NCI-H345 (cell line): Measurements from ENCODE around the gene KDM2B.

Source experiments
- DNase-seq: peaks from one replicate; lab custom pipeline; 2025; lab: John Stamatoyannopoulos, UW

The KDM2B gene

GRCh38 chr12:121530600-121531355 lies 50.0 kb downstream of the KDM2B start:
- no peak for DNase-seq

- no peak for DNase-seq
Measured at GRCh38 chr12:121529184-121529583, 51.6 kb downstream of the KDM2B start.

DNA sequence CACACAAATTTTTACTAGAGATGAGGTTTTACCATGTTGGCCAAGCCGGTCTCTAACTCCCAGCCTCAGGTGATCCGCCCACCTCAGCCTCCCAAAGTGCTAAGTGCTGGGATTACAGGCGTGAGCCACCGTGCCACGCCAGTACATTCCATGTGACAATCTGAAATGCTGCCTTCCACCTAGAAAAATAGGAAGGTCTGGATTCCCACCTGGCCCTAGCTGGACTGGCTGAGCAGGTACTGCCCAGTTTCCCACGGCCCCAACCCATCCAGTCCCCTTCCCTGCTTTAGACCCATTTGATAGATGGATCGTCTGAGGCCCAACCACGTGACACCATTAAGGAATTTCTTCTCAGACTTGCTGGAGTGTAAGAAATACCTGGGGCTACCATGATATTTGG lies 55.4 kb downstream of the KDM2B start:
- DNase-seq = no peak

- no peak for DNase-seq
Measured at GRCh38 chr12:121524196-121524916, 56.5 kb downstream of the KDM2B start.

DNA sequence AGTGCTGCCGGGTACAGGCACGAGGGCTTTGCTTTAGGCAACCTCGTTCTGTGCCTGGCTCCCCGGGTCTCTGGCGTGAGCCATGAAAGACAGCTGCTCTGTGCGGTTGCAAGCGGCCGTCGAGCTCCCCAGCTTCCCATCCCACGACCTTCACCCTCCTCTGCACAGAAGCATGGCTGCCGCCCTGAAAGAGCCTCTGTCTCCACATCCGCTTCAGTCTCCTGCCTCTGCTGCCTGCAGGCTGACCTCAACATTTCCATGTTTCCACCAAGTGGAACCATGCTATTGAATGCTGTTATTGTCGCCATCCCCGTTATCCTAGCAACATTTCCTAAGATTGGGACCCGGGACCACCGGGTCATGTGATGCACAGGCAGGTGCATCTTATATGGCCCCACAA lies 57.1 kb downstream of the KDM2B start:
- no peak for DNase-seq

DNA sequence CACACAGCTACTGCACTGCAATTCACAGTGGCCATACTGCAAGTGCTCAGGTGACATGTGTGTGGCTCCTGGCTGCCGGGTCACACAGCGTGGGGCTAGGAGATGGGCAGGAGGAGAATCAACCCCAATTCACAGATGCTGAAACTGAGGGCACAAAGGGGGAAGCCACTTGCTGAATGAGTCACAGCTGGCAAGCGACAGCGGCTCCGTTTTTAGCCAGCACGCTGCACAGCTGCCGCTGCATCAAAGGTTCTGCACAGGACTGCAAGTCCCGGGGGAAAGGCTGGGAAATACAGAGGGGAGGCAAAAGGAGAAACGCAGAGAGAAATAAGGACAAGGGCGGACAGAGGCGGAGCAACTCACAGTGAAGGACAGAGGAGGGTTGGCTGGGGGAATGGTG lies 57.9 kb downstream of the KDM2B start:
- no peak for DNase-seq

DNA sequence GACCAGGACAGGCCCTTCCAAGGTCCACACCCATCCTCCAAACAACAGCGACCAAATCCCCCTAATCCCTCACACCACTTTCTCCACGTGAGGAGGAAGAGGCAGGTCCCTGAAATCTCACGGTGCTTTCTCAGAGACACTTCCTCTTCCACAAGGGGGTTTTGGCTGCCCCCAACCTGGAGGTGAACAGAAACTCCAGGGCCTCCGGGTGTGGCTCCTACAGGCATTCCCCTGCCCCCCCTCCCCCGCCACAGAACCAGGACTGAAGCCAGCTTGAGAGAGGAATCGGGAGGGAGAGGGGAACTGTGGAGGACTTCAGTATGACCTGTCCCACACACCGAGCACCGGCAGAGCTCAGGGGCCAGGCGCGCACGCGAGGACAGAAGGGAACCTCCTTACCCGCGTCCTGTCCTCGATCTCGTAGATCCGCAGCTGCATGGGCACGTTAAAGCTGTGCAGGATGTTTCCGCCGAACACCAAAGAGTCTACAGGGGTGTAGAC lies 60.2 kb downstream of the KDM2B start:
- DNase-seq = no peak

GRCh38 chr12:121520119-121520518 lies 60.7 kb downstream of the KDM2B start:
- DNase-seq = no peak

DNA sequence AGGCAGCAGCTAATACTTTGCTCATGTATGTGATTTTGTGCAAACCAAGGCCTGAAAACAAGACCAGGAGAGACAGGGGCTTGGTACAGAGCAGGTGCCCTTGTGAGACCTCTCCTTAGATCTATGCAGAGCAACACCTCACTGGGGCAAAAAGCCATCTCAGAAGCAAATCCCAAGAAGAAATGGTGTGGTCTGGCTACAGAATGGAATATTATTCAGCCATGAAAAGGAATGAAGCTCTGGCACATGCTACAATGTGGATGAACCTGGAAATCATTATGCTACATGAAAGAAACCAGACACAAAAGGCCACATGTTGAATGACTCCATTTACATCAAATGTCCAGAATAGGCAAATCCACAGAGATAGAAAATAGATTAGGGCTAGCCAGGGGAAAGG lies 61.6 kb downstream of the KDM2B start:
- no peak for DNase-seq

DNA sequence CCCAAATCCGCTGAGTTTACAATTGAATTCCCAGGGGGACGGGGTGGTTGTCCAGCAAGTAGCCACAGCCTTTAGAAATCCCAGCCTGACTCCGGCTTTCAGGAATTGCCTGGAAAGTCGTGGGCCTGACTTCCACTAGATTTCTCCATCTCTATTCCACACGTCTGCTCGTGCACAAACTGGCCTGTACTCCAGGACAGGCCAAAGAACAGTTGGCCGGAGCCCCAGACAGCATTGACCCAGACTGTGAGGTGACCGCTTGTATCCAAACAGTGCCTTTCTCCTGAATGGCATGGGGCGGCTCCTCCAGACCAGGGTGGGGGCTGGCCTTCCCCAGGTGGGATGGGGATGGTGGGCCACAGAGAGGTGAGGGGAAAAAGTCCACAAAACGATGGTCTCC lies 62.2 kb downstream of the KDM2B start:
- DNase-seq = no peak

DNA sequence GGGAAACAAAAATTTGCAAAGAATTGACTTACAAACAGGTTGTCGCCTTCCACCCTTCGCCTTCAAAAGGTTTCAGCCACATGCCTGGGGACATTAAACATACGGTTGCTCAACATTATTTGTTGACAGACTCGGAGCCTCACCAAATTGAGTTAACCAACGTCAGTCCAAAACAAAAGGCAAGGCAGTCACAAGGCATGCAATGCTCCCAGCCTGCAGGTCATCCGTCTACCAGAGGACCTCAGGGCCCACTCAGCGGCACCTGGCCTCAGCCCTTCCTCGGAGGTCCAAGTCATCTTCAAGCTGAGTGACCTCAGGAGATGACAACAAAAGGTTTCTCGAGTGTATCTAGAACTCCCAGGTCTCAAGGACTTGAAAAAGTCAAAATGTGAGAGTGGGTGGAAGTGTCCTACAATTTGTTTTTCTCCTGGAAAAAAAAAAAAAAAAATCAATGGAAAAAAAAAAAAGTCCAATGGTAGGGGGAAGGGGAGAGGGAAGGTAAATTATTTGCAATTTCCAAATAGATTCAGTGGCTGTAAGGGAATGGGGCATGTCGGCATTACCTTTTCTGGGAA lies 64.3 kb downstream of the KDM2B start:
- no peak for DNase-seq

DNA sequence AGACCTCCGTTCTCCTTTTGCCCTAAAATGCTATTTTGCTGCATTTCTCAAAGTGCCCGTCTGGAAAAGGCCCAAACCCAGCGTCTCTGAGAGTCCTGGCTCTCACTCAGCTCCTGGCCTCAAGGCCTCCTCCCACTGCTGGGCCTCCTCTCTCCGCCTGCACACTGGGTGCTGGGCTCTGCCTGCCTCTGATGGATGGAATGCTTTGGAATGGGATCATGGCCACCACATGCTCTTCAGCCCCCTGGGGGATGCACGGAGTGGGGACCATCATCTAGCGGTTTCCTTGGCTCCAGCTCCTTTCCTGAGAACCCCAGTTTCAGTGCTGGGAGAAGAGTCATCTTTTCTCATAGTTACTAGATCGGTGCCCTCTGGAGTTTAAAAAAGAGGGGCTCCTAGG lies 65.2 kb downstream of the KDM2B start:
- no peak for DNase-seq

DNA sequence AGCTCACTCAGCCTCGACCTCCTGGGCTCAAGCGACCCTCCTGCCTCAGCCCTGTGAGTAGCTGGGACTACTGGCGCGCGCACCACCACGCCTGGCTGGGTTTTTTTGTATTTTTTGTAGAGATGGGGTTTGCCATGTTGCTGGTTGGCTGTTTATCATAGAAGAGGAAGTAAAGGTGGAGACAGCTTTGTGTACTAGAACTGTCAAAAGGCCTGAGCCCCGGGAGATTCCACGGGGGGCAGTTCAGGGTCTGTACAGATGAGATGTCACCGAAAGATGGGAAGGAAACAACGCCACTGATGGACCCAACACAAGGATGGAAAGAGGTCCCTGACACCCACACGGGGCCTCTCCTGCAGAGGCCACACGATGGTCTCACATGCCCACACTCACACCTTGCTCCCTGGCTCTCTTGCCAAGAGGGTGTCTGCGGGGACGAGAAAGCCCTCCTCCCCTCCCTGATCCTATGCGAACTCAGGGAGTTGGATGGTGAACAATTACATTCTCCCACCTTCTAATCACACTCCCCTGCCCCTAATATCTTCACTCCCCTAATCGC lies 66.6 kb downstream of the KDM2B start:
- no peak for DNase-seq

DNA sequence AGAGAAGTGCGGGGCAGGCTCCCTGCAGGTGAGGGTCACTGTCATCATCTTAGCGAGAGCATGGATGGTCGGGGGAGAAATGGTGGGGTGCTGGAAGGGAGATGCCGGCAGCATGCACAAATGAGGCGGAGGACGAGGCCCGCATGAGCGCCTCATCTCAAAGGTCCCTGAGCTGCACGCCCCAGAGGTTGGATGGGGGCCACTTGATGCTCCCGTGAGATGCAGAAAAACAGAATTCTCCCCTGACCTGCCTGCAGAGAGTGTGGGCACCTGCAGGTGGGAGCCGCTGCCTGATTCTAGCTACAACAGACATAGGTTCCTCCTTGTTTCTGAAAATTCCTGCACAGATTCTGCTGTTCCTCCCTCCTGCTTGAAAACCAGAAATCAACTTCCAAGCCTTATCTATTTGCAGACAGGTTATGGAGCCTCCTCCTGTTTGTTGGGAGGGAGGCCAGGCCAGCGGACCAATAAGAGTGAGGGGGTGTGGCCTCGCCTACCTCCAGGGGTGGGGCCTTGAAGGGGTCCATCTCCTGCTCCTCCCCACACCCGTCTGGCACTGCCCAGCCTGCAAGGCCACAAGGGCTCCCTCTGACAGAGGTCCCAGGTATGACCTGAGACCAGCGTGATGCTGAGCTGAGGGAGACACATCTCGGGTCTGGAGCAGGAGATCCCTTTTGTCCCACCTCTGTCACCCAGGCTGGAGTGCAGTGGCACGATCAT lies 67.2 kb downstream of the KDM2B start:
- DNase-seq = no peak

GRCh38 chr12:121512561-121512960 lies 68.3 kb downstream of the KDM2B start:
- DNase-seq = no peak

- DNase-seq = no peak
Measured at GRCh38 chr12:121511916-121512315, 68.9 kb downstream of the KDM2B start.

GRCh38 chr12:121509339-121509738 lies 71.5 kb downstream of the KDM2B start:
- DNase-seq = no peak

- no peak for DNase-seq
Measured at GRCh38 chr12:121508533-121508932, 72.3 kb downstream of the KDM2B start.

GRCh38 chr12:121507984-121508383 lies 72.8 kb downstream of the KDM2B start:
- DNase-seq = no peak

DNA sequence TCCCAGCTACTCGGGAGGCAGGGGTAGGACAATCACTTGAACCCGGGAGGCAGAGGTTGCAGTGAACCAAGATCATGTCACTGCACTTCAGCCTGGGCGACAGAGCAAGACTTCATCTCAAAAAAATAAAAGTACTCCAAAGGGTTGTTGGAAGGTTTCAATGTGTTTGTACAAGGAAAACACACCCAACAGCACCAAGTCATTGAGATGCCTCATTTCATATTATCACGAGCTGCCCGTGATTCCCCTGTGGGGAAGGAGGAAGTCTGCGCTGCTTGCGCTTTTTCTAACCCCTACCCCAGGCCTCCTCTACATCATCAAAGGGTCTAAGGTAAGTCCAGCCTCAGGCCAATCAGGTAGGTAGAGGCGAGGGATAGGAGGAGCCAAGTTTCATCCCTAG lies 73.6 kb downstream of the KDM2B start:
- no peak for DNase-seq

GRCh38 chr12:121505513-121505912 lies 75.3 kb downstream of the KDM2B start:
- DNase-seq = no peak

- no peak for DNase-seq
Measured at GRCh38 chr12:121504505-121504904, 76.3 kb downstream of the KDM2B start.
